Glomerular endothelial cell (primary cell): Measurements from ENCODE around the gene SLC9A3. TPM values are rescaled to one million over a fixed set of nuclear protein-coding genes. Genes with fewer than 3 reads are reported as not detected.

Experiments
- DNase-seq: peaks from one replicate; pipeline ENCODE4 v3.0.0-alpha.2; 2011; ENCODE audit warnings: low read depth, low spot score; ENCODE audit errors: extremely low read depth
- total RNA-seq: library from RNA; depleted of rRNA; stranded (reverse); fragments of >200 nt; gene quantifications from 2 replicates; pipeline ENCODE4 v1.2.3, GENCODE V29; 2015

Gene SLC9A3
- total RNA-seq, 1 donor from 2014 or later = 2.2 TPM

DNA sequence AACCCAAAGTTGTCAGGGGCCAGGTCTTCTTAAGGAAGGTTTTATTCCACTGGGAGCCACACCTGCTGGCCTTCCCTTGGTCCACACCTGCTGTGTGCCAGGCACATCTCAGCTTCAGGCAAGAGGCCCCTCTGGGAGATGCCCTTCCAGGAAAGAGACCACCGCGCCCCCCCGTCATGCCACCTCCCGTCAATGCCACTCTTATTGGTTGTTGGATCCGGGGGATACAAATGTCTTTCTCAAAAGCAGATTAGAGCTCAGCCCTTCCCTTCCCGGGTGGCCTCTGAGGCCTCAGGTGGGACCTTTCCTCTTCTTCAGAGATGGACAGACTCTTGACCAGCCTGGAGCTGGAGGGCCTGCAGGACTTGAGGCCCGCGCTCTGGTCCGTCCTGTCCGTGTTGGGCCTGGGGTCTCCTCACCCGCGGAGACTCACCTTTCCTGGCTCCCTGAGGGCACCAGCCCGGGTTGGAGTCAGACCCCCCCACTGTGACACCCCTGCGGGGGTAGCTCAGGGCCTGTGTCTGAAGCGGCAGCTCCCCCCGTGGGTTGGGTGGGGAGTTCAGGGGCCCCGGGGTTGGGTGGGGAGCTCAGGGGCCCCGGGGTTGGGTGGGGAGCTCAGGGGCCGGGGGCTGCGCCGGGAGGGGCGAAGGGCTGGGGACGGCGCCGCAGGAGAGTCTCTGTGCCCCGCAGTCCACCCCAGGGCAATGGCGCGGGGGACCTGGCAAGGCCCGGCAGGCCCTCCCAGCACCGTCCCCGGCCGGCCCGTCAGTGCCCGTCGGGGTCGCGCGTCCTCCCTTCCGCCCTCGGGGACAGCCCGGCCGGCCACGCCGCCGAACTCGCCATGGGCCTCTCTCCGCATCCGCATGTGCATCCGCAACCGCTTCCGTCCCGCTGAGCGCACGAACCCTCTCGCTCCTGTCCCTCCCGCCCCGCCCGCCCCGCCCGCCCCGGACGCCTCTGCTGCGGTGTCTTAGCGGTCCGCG lies 3.7 kb upstream of the SLC9A3 start:
- no peak for DNase-seq

DNA sequence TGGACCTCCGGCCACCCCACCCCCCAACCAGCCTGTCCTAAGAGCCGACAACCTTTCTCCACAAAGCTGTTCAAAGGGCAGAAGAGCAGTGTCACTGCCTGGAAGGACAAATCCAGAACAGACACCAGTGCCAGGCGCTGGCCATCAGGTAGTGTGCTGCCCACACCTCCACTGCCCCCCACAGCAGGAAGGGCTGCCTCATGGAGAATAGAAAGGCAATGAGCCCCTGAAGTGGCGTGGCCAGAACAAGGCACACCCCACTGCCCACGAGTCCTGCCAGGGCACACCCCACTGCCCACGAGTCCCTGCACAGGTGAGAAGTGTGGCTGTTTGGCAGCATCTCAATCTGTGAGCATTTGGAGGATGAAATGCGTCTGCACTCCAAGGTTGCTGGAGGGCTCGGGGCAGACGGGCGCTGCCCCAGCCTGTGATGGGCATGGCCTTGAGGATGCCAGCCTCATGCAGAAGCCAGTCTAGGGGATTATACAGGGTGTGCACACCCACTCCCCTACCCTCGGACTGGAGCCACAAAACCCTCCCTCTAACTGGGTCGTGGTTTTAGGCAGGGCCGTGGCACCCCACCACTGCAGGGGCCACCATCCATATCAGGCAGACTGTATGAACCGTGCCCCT lies 2.3 kb upstream of the SLC9A3 start:
- DNase-seq = no peak

DNA sequence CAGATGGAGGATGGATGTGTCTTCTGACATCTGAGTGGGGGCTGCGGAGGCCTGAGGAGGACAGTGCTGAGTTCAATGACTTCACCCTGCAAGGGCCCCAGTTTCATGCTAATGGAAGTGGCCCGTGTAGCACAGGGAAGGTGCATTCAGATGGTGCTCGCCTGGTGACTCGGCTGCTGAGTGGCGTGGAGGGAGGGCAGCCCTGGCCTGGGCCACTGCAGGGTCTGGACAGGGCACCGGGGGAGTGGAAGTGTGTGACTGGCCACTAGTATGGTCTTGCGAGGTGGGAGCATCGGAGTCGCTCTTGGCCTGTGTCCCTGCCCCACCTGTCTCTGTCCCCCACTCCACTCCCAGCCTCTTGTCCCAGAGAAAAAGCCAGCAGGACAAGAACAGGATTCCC lies 1.7 kb upstream of the SLC9A3 start:
- DNase-seq = no peak

DNA sequence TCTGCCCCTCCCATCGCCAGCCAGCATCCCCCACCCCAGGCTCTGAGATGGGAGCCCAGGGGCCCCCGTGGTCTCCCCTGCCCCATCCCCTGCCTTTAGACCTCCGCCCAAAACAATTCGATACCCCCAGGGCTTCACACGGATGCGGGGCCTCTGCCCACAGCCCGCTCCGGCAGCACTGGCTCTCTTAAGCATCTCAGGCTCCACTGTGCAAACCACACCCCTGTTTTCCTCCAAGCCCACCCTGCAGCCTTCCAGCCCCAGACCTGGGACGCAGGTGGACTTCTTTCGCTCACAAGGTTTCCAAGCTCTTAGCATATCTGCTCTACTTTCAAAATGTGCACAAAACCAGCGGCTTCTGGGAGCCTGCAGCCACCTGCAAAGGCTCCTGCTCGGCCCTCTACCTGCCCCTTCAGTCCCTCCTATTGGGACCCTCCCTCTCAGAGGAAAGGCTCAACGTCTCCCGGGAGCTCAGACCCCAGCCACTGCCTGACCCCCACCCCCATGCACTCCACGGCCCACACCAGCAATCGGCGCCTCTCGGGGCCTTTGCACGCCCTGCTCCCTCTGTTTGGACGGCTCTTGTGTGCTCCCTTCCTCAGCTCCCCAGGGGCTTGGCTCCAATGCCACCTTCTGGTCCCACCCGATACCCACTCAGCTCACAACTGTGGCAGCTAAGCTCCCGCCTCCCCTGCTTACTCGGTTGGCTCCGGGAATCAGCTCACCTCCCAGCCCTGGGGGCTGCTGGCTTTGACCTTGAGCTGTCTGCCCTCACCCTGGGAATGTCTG lies 918 bp upstream of the SLC9A3 start:
- no peak for DNase-seq

DNA sequence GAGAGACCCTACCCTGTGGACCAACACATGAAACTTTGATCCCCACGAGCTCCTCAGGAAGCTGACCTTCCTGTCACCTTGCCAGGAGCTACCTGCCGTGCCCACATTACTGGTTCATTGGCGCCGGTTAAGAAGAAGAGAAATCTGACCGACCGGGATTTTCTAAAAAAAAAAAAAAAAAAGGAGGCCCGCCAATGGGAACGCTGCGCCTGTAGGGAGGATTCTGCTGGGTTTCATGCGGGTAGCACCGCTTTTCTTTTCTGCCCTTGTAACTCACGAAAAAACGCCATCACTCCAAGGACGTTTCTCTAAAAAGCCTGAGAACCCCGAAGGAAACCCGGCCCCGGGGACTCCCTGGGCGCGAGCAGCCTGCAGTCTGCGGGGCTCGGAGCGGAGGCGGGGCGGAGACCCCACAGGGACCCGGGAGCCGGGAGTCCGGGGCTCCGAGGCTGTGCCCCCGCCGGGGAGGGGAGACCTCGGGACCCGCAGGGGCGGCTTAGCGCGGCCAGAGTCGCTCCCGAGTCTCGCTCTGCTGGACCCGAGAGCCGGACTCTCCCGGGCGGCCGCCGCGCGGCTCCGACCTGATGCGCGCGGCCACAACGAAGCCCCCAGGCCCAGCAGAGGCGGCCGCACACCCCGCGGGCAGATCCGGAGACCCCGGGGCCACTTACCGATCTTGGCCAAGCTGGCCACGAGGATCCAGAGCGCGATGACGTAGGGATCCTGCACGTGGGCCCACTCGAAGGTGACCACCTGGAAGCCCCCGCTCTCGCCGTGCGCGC lies 617 bp downstream of the SLC9A3 start:
- no peak for DNase-seq

DNA sequence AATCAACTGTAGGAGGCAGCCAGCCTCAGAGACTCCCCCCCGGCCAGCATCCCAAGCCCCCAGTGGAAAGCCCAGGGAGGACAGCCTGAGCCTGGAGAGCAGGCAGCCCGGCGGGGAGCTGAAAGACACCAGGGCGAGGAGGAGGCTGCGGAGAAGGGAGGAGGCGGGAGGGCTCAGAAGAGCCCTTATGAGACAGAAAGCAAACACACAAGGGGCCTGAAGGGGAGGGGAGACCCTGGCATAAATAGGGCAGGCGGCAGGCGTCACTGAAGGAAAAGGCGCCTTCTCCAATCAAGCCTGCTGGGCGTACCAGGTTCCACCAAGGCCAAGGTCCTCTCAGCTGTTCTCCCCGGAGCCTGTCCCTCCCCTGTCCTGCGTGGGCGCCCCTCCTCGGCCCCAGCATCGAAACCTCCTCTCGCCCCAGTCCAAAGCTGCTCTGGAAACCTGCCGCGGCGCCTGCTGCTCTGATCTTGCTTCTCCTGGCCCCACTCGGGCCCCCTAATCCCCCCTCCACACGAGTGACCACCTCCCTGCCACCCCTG lies 1.3 kb downstream of the SLC9A3 start:
- no peak for DNase-seq

DNA sequence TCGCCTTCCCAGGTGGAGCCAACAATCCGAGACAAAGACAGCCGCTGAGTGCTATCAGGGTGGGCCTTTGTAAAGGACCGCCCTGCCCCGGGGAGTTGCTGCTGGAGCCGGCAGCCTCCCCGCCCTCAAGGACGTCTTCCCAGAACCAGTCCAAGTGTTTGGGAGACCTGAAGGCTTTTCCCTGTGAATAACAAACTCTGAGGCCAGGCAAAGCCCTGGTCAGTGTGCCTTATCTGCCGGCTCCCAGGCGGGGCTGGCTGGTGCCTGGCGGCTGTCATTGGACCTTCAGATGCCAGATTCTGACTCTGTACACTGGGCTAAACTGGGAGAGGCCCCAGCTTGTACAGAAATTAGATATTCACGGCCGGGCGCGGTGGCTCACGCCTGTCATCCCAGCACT lies 2.1 kb downstream of the SLC9A3 start:
- no peak for DNase-seq

DNA sequence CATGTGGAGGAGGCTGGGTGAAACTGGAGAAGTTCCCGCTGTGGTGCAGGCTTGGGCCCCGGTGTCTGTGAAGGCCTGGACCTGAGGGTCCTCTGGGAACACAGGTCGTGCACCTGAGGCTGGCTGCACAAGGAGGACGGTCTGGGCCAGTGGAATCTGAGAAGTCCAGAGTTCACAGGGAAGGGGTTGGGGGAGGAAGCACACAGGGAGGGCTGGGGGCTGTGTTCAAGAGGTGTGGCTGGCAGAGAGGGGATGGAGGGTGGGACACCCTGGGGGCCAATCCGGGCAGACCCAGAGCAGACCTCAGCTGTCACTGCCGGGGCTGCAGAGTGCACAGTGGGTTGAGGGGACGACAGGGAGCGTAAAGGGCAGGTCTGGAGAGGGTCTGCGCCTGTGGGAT lies 2.6 kb downstream of the SLC9A3 start:
- DNase-seq = no peak

DNA sequence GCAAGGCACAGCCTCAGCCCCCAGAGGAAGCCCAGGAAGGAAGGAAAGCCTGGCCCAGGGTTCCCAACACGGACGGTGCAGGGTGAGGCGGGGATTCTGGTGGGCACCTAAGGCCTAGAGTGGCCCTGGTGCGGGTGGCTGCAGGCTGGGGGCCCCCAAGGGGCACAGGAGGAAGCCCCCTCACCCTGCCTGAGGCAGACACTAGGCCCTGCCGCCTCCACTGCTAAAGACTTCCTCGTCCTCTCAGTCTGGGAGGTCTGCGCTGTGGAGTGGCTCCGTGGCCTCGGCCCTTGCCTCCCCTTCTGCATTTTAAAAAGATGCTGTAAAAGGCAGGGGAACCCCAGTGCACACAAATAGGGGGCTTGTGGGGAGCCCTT lies 3.4 kb downstream of the SLC9A3 start:
- DNase-seq = no peak

DNA sequence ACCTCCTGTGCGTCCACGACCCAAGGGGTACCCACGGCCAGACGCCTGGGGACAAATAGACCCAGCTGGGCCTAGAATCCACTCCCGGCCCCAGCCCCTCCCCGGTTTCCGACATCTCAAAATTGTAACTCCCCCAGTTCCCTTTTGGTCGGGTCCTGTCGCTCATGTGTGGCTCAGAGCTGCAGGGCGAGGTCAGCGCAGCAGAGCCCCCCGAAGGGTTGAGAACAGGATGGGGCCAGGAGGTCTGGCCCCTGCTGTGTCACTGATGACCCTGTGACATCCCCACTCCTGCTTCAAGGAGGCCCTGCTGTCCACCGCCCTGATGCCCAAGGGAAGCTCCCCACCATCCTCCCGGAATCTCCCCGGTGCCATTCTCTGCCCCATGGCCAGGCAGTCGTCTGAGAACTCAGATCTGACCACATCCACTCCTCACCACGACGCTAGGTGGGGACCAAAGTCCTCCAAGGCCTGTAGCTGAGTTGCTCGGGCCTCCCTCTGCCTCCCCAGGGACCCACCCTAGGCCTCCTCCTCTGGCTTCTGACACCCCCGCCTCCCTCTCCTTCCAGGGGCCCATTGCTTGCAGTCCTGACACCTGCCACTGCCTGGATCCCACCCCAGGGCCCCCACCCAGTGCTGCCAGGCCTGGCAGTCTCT lies 3.9 kb downstream of the SLC9A3 start:
- no peak for DNase-seq

DNA sequence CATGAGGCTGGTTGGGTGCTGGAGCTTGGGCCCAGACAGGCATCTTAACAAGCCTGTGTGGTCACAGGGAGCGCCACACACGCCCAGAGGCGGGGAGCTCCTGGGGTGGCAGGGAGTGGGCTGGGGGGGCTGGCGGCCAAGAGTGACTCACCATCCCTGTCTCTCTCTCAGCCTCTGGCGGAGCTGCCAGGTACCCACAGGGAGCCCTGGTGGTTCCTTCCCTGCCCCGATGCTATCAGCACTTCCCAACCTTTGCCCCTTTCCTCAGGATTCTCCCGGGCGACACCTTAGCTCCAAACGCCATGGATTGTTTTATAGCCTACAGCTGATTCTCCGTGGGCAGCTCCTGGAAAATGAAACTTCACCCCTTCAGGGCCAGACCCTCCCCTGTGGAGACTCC lies 5.5 kb downstream of the SLC9A3 start:
- no peak for DNase-seq

DNA sequence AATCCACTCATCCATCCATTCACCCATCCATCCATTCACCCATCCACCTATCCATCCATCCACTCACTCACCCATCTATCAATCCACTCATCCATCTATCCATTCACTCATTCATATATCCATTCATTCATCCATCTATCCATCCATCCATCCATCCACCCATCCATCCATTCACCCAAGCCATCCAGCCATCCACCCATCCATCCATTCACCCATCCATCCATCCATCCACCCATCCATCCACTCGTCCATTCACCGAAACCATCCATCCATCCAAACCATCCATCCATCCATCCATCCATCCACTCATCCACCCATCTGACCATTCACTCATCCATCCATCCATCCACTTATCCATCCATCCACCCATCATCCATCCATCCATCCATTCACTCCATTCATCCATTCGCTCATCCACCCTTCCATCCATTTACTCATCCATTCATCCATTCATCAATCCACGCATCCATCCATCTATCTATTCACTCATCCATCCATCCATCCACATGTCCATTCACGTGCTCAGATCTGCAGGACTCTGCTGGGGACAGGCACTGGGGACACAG lies 6.6 kb downstream of the SLC9A3 start:
- DNase-seq = no peak

DNA sequence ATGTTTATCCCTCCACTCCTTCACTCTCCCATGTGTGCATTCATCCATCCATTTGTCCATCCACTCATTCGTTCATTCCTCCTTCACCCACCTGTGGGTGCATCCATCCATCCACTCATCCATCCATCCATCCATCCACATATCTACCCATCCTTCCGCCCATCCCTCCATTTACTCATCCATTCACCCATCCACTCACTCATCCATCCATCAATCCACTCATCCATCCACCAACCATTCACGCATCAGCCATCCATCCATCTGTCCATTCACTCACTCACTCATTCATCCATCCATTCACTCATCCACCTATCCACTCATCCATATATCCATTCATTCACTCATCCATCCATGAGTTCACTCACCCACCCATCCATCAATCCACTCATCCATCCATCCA lies 7.3 kb downstream of the SLC9A3 start:
- DNase-seq = no peak

DNA sequence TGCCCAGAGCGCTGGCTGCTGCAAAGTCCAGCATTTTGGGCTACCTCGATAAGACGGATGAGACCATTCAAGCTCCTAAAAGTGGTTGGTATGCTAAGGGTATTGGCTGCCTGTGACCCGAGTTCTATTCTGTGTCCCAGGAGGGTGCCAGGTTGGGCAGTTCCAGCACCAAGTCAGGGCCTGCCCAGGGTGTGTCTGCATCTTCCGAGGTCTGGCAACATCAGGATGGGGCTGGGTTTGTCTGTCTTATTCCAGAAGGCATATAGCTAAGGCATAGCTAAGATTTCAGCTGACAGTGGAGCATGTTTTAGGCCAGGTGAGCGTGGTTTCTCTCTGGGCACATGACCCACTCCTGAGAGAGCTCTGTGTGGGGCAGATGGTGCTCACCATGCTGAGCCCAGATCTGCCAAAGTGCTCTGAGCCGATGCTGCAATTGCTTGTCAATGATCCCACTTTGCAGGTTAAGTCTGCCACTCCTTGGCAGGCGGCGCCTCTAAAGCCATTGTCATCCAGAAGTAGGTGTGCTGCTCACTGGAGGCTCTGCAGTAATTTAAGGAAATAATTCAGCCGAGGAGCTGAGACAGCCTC lies 7.8 kb downstream of the SLC9A3 start:
- no peak for DNase-seq

DNA sequence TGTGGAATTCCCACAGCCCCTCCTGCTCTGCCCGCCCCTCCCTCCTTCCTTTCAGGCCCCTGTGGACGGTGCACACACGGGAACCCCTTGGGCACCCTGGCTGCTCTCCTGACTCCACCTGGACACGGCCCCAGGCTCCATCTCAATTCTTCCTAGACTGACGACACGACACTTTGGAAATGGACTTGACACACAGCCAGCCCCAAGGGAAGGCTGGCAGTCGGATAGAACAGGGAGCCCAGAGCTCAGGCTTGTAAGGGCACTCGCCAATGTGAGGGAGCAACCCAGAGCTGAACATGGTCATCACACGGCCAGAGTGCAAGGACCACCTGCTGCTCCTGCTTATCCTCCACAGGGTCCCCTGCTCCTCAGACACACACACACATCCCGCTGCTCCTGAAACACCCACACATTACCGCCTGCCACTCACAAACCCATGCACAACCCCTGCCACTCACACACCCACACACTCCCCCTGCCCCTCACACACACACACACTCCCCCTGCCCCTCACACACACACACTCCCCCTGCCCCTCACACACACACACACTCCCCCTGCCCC lies 8.9 kb downstream of the SLC9A3 start:
- no peak for DNase-seq

DNA sequence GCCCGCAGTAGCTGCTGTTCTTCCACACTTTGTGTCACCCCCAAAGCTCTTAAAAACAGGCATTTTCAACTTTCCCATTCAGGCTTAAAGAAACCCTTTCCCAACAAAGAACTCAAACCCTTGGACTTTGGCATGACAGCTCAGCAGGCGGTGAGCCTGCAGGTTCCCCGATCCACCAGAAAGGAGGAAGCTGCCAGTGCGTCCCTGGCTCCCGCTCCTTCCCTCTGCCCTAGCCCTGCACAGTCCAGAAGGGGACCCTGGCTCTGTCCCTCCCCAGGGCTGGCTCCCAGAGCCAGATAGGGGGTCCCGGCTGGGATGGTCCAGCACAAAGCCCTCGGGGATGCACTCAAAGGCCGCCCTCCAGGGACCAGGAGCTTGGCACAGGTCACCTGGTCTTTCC lies 9.6 kb downstream of the SLC9A3 start:
- DNase-seq = no peak

DNA sequence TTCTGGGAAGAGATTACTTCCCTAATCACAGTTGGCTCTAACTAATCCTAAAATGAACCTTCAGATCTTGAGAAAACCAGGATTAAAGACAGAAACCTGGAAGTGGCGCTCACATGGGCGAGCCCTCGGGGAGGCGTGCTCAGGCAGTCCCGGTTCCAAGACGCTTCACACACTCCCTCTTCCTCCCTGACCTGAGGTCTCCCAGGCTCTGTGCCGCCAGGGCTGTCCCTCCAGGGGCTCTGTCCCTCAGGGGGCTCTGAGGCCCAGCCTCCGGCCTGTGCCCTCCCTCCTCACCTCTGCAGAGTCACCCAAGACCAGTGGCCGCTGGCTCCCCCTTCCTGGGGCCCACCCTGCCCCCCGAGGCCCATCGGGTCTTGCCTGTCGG lies 10.2 kb downstream of the SLC9A3 start:
- no peak for DNase-seq

DNA sequence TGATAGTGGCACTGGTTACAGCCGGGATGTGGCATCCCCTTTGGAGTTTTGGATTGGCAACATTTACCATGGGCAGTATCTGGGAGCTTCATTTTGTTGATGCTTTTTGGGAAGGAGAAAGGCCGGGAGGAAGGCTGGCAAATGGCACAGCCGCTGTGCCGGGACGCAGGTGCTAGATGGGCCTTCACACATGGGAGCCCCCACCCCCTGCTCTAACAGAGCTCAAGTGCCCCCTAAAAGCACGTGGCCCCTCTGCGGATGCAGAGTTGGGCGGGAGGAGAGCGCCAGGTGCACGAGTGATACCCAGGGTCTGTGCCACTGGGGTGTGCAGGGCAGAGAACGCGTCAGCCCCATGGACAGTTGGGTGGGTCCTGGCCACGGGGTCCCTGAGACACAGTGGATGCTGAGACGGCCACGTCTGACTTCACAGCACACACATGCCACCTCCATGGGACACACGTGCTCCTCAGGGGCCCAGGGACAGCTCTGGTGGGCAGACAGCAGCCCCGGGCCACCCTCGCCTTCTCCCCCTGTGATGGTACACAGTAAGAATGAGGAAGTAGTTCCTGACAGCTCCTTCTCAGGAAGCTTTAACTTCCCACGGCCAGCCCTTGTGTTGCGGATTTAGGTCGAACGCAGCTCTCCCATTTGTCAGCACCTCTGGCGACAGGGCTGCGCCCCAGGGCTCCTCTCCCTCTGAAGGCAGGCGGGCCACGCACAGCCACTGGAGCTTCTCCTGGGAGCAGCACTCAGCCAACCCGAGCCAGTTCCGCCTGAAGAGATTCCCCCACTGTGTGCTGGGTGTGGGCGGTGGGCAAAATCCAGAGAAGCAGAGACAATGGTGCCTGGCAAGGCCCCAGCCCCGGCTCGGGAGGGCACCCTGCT lies 10.8 kb downstream of the SLC9A3 start:
- no peak for DNase-seq
